OCI-LY1 (cell line): ENCODE data around the gene ESR2.

ENCODE experiments used
- CTCF ChIP-seq: fragments of 200-600 bp; sonication (generic), shearing (Covaris generic); IDR thresholded peaks from 2 replicates; pipeline ENCODE4 v1.5.1; 2017; ENCODE audit warnings: mild to moderate bottlenecking, antibody characterized with exemption, low read length, moderate library complexity, mixed read lengths
- EZH2 ChIP-seq: fragments of 200-600 bp; sonication (generic), shearing (Covaris generic); IDR thresholded peaks from 2 replicates; pipeline ENCODE4 v1.8.0; 2017; ENCODE audit warnings: borderline replicate concordance, mixed run types, mild to moderate bottlenecking, antibody characterized with exemption, low read length, moderate library complexity, mixed read lengths

- TF ChIP-seq CTCF = no peak
- no peak for TF ChIP-seq EZH2
Measured at GRCh38 chr14:64255756-64256155, 38.4 kb downstream of the ESR2 start.
